Thyroid gland (tissue), 4 donors: ENCODE results near the gene USP46.

ENCODE experiments used
- CTCF ChIP-seq, 6 experiments: fragments of 200-600 bp in 3 of 6; fragments of 450-650 bp in 3 of 6; sonication (generic) in 3 of 6; IDR thresholded peaks; one replicate each; pipeline ENCODE4 v1.5.1; 2016 to 2019; ENCODE audit warnings: antibody characterized with exemption in 6 of 6, mild to moderate bottlenecking in 2 of 6, inconsistent platforms in 1 of 6, moderate library complexity in 1 of 6
- POLR2A ChIP-seq, 2 donors: fragments of 450-650 bp; IDR thresholded peaks; one replicate each; pipeline ENCODE4 v1.6.1; 2017; ENCODE audit warnings: antibody characterized with exemption in 2 of 2, mild to moderate bottlenecking in 2 of 2, moderate library complexity in 1 of 2

GRCh38 chr4:52568351-52568750, 90.8 kb downstream of the USP46 start:
- TF ChIP-seq CTCF (IDR thresholded peaks at IDR 0.05) (no peak), POLR2A (IDR thresholded peaks at IDR 0.05) (no peak)
